Mesenchymal stem cell (in vitro differentiated cells and primary cell): ENCODE results near the gene BMAL1.

Experiments
- DNase-seq: peaks from one replicate; pipeline ENCODE4 v3.0.0-alpha.2; 2013
- H2AFZ ChIP-seq: one replicate; pipeline ENCODE4 v1.6.1; 2013; ENCODE audit warnings: low read depth, mild to moderate bottlenecking, control low read depth, inconsistent platforms, low read length, moderate library complexity
- H2AK5ac ChIP-seq: 2 replicates; pipeline ENCODE4 v1.6.1; 2013; ENCODE audit warnings: low read length, moderate library complexity, mild to moderate bottlenecking, inconsistent platforms; ENCODE audit not compliant: severe bottlenecking
- H2BK120ac ChIP-seq: one replicate; pipeline ENCODE4 v1.6.1; 2013; ENCODE audit warnings: low read depth, mild to moderate bottlenecking, inconsistent platforms, low read length, moderate library complexity
- H2BK12ac ChIP-seq, 2 experiments: one replicate each; pipeline ENCODE4 v1.6.1; 2013; ENCODE audit warnings: inconsistent platforms in 2 of 2, low read length in 2 of 2, mild to moderate bottlenecking in 2 of 2, moderate library complexity in 2 of 2, control low read depth in 1 of 2
- H2BK15ac ChIP-seq: one replicate; pipeline ENCODE4 v1.6.1; 2013; ENCODE audit warnings: mild to moderate bottlenecking, low read depth, inconsistent platforms; ENCODE audit not compliant: poor library complexity, severe bottlenecking
- H2BK5ac ChIP-seq: 2 replicates; pipeline ENCODE4 v1.6.1; 2013; ENCODE audit warnings: low read depth, mild to moderate bottlenecking, low read length, control low read depth, inconsistent platforms; ENCODE audit not compliant: poor library complexity, severe bottlenecking
- H3K14ac ChIP-seq, 2 experiments: one replicate each; pipeline ENCODE4 v1.6.1; 2013; ENCODE audit warnings: inconsistent platforms in 2 of 2, low read length in 2 of 2, control low read depth in 1 of 2, mild to moderate bottlenecking in 1 of 2, moderate library complexity in 1 of 2
- H3K18ac ChIP-seq, 2 experiments: one replicate each; pipeline ENCODE4 v1.6.1; 2013; ENCODE audit warnings: inconsistent platforms in 2 of 2, low read length in 2 of 2, control low read depth in 1 of 2, low read depth in 1 of 2, mild to moderate bottlenecking in 1 of 2
- H3K23ac ChIP-seq, 2 experiments: one replicate each; pipeline ENCODE4 v1.6.1; 2013; ENCODE audit warnings: inconsistent platforms in 2 of 2, low read length in 2 of 2, mild to moderate bottlenecking in 2 of 2, moderate library complexity in 2 of 2, control low read depth in 1 of 2
- H3K27ac ChIP-seq: 2 replicates; pipeline ENCODE4 v1.5.1; 2013; ENCODE audit warnings: mild to moderate bottlenecking, moderate library complexity, low read length, control low read depth, inconsistent platforms; ENCODE audit not compliant: poor library complexity, severe bottlenecking
- H3K27me3 ChIP-seq, 2 experiments: 2 replicates each; pipeline versions ENCODE4 v1.6.1 to v1.7.0; 2013; ENCODE audit warnings: low read length in 2 of 2, mild to moderate bottlenecking in 2 of 2, moderate library complexity in 2 of 2, control low read depth in 1 of 2, inconsistent platforms in 1 of 2; ENCODE audit not compliant: control insufficient read depth in 1 of 2, insufficient read depth in 1 of 2
- H3K36me3 ChIP-seq, 2 experiments: 2 replicates each; pipeline versions ENCODE4 v1.6.1 to v1.7.0; 2013; ENCODE audit warnings: low read length in 2 of 2, control low read depth in 1 of 2, inconsistent platforms in 1 of 2, low read depth in 1 of 2, mild to moderate bottlenecking in 1 of 2; ENCODE audit not compliant: insufficient read depth in 2 of 2, control insufficient read depth in 1 of 2
- H3K4ac ChIP-seq, 2 experiments: one replicate each; pipeline ENCODE4 v1.6.1; 2013; ENCODE audit warnings: inconsistent platforms in 2 of 2, low read length in 2 of 2, mild to moderate bottlenecking in 2 of 2, moderate library complexity in 2 of 2, control low read depth in 1 of 2, low read depth in 1 of 2
- H3K4me1 ChIP-seq: 2 replicates; pipeline ENCODE4 v1.6.1; 2013; ENCODE audit warnings: low read depth, low read length, control low read depth; ENCODE audit not compliant: control insufficient read depth, insufficient read depth
- H3K4me2 ChIP-seq: 2 replicates; pipeline ENCODE4 v1.6.1; 2013; ENCODE audit warnings: low read length, mild to moderate bottlenecking, inconsistent platforms; ENCODE audit not compliant: poor library complexity, severe bottlenecking
- H3K4me3 ChIP-seq, 2 experiments: 2 replicates each; pipeline versions ENCODE4 v1.5.1 to v1.7.0; 2013; ENCODE audit warnings: low read length in 2 of 2, mild to moderate bottlenecking in 2 of 2, control low read depth in 1 of 2, low read depth in 1 of 2; ENCODE audit not compliant: insufficient read depth in 1 of 2
- H3K79me1 ChIP-seq: replicated peaks from 2 replicates; pipeline ENCODE4 v1.6.1; 2013; ENCODE audit warnings: mild to moderate bottlenecking, control low read depth, low read length, inconsistent platforms; ENCODE audit not compliant: poor library complexity, severe bottlenecking
- H3K9ac ChIP-seq: 2 replicates; pipeline ENCODE4 v1.7.0; 2013; ENCODE audit warnings: mild to moderate bottlenecking, low read length, moderate library complexity
- H3K9me3 ChIP-seq: 2 replicates; pipeline ENCODE4 v1.7.0; 2013; ENCODE audit warnings: mild to moderate bottlenecking, low read length; ENCODE audit not compliant: control insufficient read depth
- H4K8ac ChIP-seq: one replicate; pipeline ENCODE4 v1.6.1; 2013; ENCODE audit warnings: inconsistent platforms, mild to moderate bottlenecking, low read length, moderate library complexity
- H4K91ac ChIP-seq: one replicate; pipeline ENCODE4 v1.6.1; 2013; ENCODE audit warnings: mild to moderate bottlenecking, low read length, inconsistent platforms
- WGBS: methylation state at CpG from one replicate; pipeline ENCODE4 v1.1.7; 2013; ENCODE audit warnings: mixed read lengths; 5-methylcytosine and 5-hydroxymethylcytosine counted together

The BMAL1 gene

DNA sequence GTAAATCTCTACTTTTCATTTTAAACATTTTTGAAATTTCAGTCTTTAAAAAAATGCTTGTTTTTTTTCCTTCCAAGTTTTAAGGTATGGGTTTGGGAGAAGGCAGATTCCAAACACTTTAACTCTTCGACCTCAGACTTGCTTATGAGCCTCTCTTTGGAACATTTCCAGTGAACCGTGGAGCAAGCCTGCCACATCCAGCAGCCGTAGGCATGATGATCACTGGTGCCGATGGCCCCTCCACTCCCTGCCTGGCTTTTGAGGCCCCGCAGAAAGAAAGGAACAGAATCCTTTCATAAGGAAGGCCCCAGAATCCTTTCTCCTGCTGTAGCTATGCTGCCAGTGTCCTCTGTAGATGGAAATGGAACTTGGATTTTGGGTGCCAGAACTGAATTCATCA, 50.7 kb downstream of the BMAL1 start:
- H3K9me3 ChIP-seq = no peaks in the 10 kb centered on the region
- H3K27me3 ChIP-seq = no peaks in the 10 kb centered on the region
- H2BK15ac ChIP-seq = no peak overlapping the region
- H3K23ac ChIP-seq = no peak overlapping the region
- H2AFZ ChIP-seq = no peak overlapping the region
- H3K14ac ChIP-seq = no peak overlapping the region
- H3K18ac ChIP-seq = no peak overlapping the region
- peaks cover 0 to 3% of the 10 kb centered on the region in 2 experiments for H3K36me3 ChIP-seq
- no peak overlapping the region for H2BK5ac ChIP-seq
- H4K91ac ChIP-seq = no peak overlapping the region
- peaks cover 24% of the 10 kb centered on the region for H3K79me1 ChIP-seq
- H2AK5ac ChIP-seq = no peak overlapping the region
- H3K4me2 ChIP-seq = no peak overlapping the region
- no peak overlapping the region for H2BK120ac ChIP-seq
- H4K8ac ChIP-seq = no peak overlapping the region
- WGBS = 76% methylated on average over 5 of the region's 5 CpGs
- no peak overlapping the region for H3K27ac ChIP-seq
- H3K4me3 ChIP-seq = no peak overlapping the region
- H3K9ac ChIP-seq = no peak overlapping the region
- DNase-seq = no peak
- H3K4ac ChIP-seq = no peak overlapping the region
- peaks cover 9% of the 10 kb centered on the region for H3K4me1 ChIP-seq
- no peak overlapping the region for H2BK12ac ChIP-seq

DNA sequence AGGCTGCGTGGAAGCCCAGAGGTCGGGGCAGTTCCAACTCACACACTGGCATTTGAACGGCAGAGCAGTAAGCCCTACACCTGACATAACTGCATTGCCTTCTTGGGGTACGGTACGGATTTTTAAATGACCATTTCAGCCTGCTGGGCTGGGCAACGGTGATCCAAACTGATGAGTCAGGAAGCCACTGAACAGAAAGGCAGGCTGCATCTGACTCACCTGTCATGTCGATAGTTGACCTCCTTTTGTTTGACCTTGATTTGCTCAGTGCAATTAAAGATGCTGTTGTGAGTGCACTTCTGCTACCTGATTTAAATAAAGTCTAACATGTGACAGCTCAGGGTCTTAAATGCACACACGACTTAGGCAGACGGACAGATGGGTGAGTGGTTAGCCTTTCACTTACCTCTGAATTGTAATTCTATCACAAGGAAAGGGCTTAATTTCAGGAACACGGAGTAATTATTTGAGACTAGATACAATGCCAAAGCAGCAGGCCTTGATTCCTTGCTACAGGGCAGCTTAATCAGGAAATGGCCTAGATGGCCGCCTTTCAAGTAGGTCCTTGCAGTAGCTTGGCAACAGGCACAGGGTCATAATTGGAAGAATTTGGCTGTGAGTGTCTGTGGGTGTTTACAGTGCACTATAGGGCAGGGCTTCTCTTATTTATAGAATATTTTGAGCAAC, 52.2 kb downstream of the BMAL1 start:
- Histone ChIP-seq H4K91ac (no peak overlapping the region), H3K9me3 (no peaks in the 10 kb centered on the region), H3K14ac (no peak overlapping the region), H3K18ac (no peak overlapping the region), H3K27me3 (no peaks in the 10 kb centered on the region), H3K4ac (no peak overlapping the region), H3K4me3 (no peak overlapping the region), H3K23ac (no peak overlapping the region), H2AFZ (no peak overlapping the region), H2AK5ac (no peak overlapping the region), H3K79me1 (peaks cover 29% of the 10 kb centered on the region), H3K27ac (no peak overlapping the region), H3K9ac (no peak overlapping the region), H2BK15ac (no peak overlapping the region), H2BK120ac (no peak overlapping the region), H2BK12ac (no peak overlapping the region), H4K8ac (no peak overlapping the region), H3K4me1 (peaks cover 8% of the 10 kb centered on the region), H2BK5ac (no peak overlapping the region), H3K4me2 (no peak overlapping the region), H3K36me3 (peaks cover 0 to 3% of the 10 kb centered on the region in 2 experiments)
- WGBS = 90% methylated on average over 11 of the region's 11 CpGs
- no peak for DNase-seq

DNA sequence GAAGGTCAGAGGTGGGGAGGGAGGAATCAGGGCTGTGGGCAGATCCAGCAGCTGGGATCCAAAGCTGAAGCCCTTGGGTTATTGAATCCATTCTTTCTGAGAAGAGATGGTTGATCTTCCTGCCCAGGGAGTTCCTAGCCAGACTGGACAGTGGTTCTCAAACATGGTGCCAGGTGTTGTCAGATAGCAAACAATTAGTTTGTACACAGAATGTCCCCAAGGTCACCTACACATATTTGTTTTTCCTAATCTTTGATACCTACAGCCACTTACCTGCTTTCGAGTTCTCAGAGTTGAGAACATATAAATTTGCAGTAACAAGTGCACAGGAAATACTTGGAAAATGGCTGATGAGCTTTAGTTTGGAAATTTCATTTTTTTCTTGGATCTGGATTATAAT, 54.5 kb downstream of the BMAL1 start:
- Histone ChIP-seq H3K36me3 (peaks cover 0 to 3% of the 10 kb centered on the region in 2 experiments), H3K9ac (no peak overlapping the region), H3K23ac (no peak overlapping the region), H2AFZ (no peak overlapping the region), H3K14ac (no peak overlapping the region), H3K4ac (no peak overlapping the region), H4K91ac (no peak overlapping the region), H3K4me2 (no peak overlapping the region), H3K79me1 (peaks cover 26% of the 10 kb centered on the region), H2BK15ac (no peak overlapping the region), H3K18ac (no peak overlapping the region), H3K4me1 (peaks cover 13% of the 10 kb centered on the region), H3K27ac (no peak overlapping the region), H2AK5ac (no peak overlapping the region), H2BK5ac (no peak overlapping the region), H2BK120ac (no peak overlapping the region), H3K27me3 (no peaks in the 10 kb centered on the region), H3K9me3 (no peaks in the 10 kb centered on the region), H3K4me3 (no peak overlapping the region), H4K8ac (no peak overlapping the region), H2BK12ac (no peak overlapping the region)
- WGBS = 100% methylated on average over 1 of the region's 1 CpG
- no peak for DNase-seq

DNA sequence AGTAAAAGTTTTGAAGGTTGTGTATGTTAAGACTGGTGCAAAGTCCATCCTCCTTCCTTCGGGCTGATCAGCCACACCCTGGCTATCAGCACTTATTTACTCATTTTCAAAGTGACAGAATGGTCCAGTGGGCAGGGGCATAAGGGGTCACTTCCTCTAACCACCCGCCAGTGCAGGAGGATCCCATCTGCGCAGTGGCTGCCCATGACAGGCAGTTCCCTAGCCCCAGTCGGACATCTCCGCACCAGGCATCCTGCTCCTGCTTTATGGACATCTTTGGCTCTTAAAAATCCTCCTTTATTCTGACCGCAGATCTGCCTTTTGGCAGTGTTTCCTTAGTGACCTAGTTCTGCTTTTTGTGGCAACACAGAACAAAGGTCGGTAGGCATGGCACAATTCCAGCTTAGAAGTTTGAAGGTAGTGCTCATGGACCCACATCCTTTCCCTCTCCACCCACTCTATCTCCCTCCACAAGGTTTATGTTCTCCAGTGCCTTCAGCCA, 55.9 kb downstream of the BMAL1 start:
- Histone ChIP-seq H4K8ac (no peak overlapping the region), H3K23ac (no peak overlapping the region), H3K14ac (no peak overlapping the region), H3K9me3 (no peaks in the 10 kb centered on the region), H2BK15ac (no peak overlapping the region), H3K4me1 (peaks cover 15% of the 10 kb centered on the region), H2AK5ac (no peak overlapping the region), H3K36me3 (no peaks in the 10 kb centered on the region), H3K79me1 (peaks cover 21% of the 10 kb centered on the region), H2AFZ (no peak overlapping the region), H2BK120ac (no peak overlapping the region), H4K91ac (peak overlapping the region; percentile 16), H3K27me3 (no peaks in the 10 kb centered on the region), H3K18ac (peak overlapping the region in 1 of 2 experiments; percentile 4), H2BK12ac (no peak overlapping the region), H3K4ac (no peak overlapping the region), H3K4me2 (no peak overlapping the region), H3K27ac (no peak overlapping the region), H3K4me3 (no peak overlapping the region), H2BK5ac (no peak overlapping the region), H3K9ac (no peak overlapping the region)
- 96% methylated on average over 7 of the region's 7 CpGs for WGBS
- DNase-seq = no peak
